GM12873 (cell line): ENCODE data around the gene KRTAP3-3.

Experiments
- TF ChIP-seq, protein P1 (sequence below): IDR thresholded peaks from 2 replicates; pipeline ENCODE4 v1.5.1; 2012; ENCODE audit warnings: low read depth, mild to moderate bottlenecking, moderate library complexity, low read length, control low read depth; ENCODE audit not compliant: insufficient read depth; ENCODE audit errors: missing control alignments

The KRTAP3-3 gene

GRCh38 chr17:40960144-40960543 lies 33.8 kb downstream of the KRTAP3-3 start:
- TF ChIP-seq, protein P1, sequence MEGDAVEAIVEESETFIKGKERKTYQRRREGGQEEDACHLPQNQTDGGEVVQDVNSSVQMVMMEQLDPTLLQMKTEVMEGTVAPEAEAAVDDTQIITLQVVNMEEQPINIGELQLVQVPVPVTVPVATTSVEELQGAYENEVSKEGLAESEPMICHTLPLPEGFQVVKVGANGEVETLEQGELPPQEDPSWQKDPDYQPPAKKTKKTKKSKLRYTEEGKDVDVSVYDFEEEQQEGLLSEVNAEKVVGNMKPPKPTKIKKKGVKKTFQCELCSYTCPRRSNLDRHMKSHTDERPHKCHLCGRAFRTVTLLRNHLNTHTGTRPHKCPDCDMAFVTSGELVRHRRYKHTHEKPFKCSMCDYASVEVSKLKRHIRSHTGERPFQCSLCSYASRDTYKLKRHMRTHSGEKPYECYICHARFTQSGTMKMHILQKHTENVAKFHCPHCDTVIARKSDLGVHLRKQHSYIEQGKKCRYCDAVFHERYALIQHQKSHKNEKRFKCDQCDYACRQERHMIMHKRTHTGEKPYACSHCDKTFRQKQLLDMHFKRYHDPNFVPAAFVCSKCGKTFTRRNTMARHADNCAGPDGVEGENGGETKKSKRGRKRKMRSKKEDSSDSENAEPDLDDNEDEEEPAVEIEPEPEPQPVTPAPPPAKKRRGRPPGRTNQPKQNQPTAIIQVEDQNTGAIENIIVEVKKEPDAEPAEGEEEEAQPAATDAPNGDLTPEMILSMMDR, result no peak

- TF ChIP-seq, protein P1, result no peak
Observed at GRCh38 chr17:40958086-40958953, 35.6 kb downstream of the KRTAP3-3 start.

- TF ChIP-seq, protein P1, result no peak
Observed at GRCh38 chr17:40956401-40957254, 37.3 kb downstream of the KRTAP3-3 start.

GRCh38 chr17:40953881-40954280 lies 40.1 kb downstream of the KRTAP3-3 start:
- TF ChIP-seq, protein P1, result no peak

DNA sequence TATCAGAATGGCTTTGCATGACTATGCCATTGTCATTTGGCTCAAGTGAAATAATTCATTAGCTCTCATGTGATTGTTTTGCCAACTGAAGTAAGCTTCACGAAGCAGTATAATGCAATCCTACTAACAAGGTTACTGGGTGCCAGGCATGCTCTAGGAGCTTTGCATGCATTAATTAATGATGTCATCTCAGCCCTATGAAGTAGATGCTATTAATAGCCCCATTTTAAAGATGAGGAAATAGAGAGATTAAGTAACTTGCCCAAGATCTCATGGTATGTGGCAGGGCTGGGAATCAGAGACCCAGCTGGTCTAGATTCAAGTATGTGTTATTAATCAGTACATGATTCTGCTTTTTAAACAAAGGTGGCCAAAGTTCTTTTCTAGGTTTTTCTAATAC lies 41.3 kb downstream of the KRTAP3-3 start:
- TF ChIP-seq, protein P1, result no peak

DNA sequence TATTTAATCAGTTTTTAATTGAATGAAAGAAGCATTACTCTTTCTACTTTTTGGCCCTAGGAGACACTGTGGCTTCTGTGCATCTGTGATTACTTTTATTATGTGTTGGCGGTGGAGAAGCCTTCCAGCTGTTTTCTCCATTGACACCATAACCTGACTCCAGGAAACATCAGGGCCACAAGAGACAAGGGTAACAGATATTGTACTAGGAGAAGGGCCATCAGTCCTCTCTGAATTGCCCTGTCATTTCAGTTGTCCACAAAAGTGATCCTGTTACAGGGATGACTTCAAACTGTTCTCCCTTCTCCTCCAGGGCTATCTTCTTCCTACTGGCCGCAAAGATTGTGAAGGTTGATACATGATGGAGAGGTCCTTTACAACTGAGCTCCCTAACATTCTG lies 41.8 kb downstream of the KRTAP3-3 start:
- TF ChIP-seq, protein P1, result no peak

GRCh38 chr17:40951011-40951622 lies 42.8 kb downstream of the KRTAP3-3 start:
- TF ChIP-seq, protein P1, result no peak
